Keratinocyte (primary cell): ENCODE results near the gene QRICH2. TPM values are rescaled to one million over a fixed set of nuclear protein-coding genes. Genes with fewer than 3 reads are reported as not detected.

Experiments used
- DNase-seq: peaks from one replicate; pipeline ENCODE4 v3.0.0-alpha.2; 2011; ENCODE audit warnings: low read depth, missing footprints, low spot score
- FAIRE-seq: peaks from 2 replicates; lab custom pipeline; 2011; peaks lifted over from hg19 to GRCh38; lab: Jason Lieb, UNC
- H2AFZ ChIP-seq: 2 replicates; pipeline ENCODE4 v1.6.0; 2012; ENCODE audit warnings: low read length, control low read depth, inconsistent platforms; ENCODE audit not compliant: control insufficient read depth
- H3K27ac ChIP-seq: 2 replicates; pipeline ENCODE4 v1.5.1; 2011; ENCODE audit warnings: low read length; ENCODE audit not compliant: control insufficient read depth, insufficient read depth
- H3K27me3 ChIP-seq: 3 replicates; pipeline ENCODE4 v1.6.0; 2011; ENCODE audit warnings: low read length; ENCODE audit not compliant: control insufficient read depth, insufficient read depth; ENCODE audit errors: extremely low read depth
- H3K36me3 ChIP-seq, 2 experiments: 2 replicates in 1 of 2; 3 replicates in 1 of 2; pipeline ENCODE4 v1.5.1; 2011; ENCODE audit warnings: low read length in 2 of 2, mild to moderate bottlenecking in 1 of 2; ENCODE audit not compliant: control insufficient read depth in 2 of 2, insufficient read depth in 2 of 2; ENCODE audit errors: extremely low read depth in 1 of 2
- H3K4me1 ChIP-seq: 3 replicates; pipeline ENCODE4 v1.5.1; 2011; ENCODE audit warnings: low read length; ENCODE audit not compliant: control insufficient read depth, insufficient read depth; ENCODE audit errors: extremely low read depth
- H3K4me2 ChIP-seq: 3 replicates; pipeline ENCODE4 v1.6.0; 2011; ENCODE audit warnings: low read depth, low read length; ENCODE audit not compliant: control insufficient read depth, insufficient read depth; ENCODE audit errors: extremely low read depth
- H3K4me3 ChIP-seq, 3 experiments: fragments of 200-600 bp in 1 of 3; sonication (generic) in 1 of 3; 2 replicates in 2 of 3; 3 replicates in 1 of 3; pipeline ENCODE4 v1.5.1; 2011 to 2016; ENCODE audit warnings: low read length in 3 of 3, mild to moderate bottlenecking in 3 of 3, control low read depth in 2 of 3, inconsistent platforms in 1 of 3, low read depth in 1 of 3, mixed read lengths in 1 of 3, mixed run types in 1 of 3, moderate library complexity in 1 of 3; ENCODE audit not compliant: control insufficient read depth in 2 of 3, insufficient read depth in 2 of 3; ENCODE audit errors: extremely low read depth in 1 of 3
- H3K79me2 ChIP-seq: 2 replicates; pipeline ENCODE4 v1.6.0; 2012; ENCODE audit warnings: low read length; ENCODE audit not compliant: control insufficient read depth, insufficient read depth
- H3K9ac ChIP-seq: 3 replicates; pipeline ENCODE4 v1.6.0; 2011; ENCODE audit warnings: low read length; ENCODE audit not compliant: control insufficient read depth, insufficient read depth; ENCODE audit errors: extremely low read depth
- H3K9me1 ChIP-seq: 3 replicates; pipeline ENCODE4 v1.6.0; 2011; ENCODE audit warnings: low read length; ENCODE audit not compliant: control insufficient read depth, insufficient read depth; ENCODE audit errors: extremely low read depth
- H3K9me3 ChIP-seq: 2 replicates; pipeline ENCODE4 v1.5.1; 2012; ENCODE audit warnings: low read depth, low read length; ENCODE audit not compliant: control insufficient read depth
- H4K20me1 ChIP-seq: 3 replicates; pipeline ENCODE4 v1.6.0; 2011; ENCODE audit warnings: low read length; ENCODE audit not compliant: control insufficient read depth, insufficient read depth; ENCODE audit errors: extremely low read depth
- CTCF ChIP-seq, 3 experiments: IDR thresholded peaks in 1 of 3; conservative IDR thresholded peaks in 1 of 3; optimal IDR thresholded peaks in 1 of 3; 2 replicates in 2 of 3; 3 replicates in 1 of 3; pipeline versions ENCODE3 to v1.5.1; 2011; ENCODE audit warnings: low read length in 3 of 3, mild to moderate bottlenecking in 3 of 3, moderate library complexity in 2 of 3, control low read depth in 1 of 3, inconsistent platforms in 1 of 3; ENCODE audit not compliant: insufficient read depth in 2 of 3; ENCODE audit errors: extremely low read depth in 1 of 3
- EZH2 ChIP-seq: IDR thresholded peaks from one replicate; pipeline ENCODE4 v1.6.1; 2012; ENCODE audit warnings: inconsistent platforms, mild to moderate bottlenecking, low read length, moderate library complexity
- dilution Hi-C: fragments of 300-500 bp; cut with MboI; formaldehyde crosslinking; loops from one replicate; pipeline ENCODE4 v1.7.0; 2020; ENCODE audit warnings: low sequenced_read_pairs; ENCODE audit not compliant: extremely low pct_ligation_motif_present
- polyA plus RNA-seq, 5 experiments: library from polyadenylated mRNA; depleted of rRNA in 3 of 5; stranded (reverse) in 3 of 5; stranded (forward) in 1 of 5; unstranded in 1 of 5; fragments of >200 nt; gene quantifications; 1 replicate in 1 of 5; 2 replicates in 3 of 5; 3 replicates in 1 of 5; pipeline versions ENCODE4 v1.2.1 to v1.2.3, GENCODE V29; 2011 to 2012; ENCODE audit warnings: missing spikeins in 2 of 5, low read depth in 1 of 5, low replicate concordance in 1 of 5

QRICH2 gene
- polyA plus RNA-seq, 1 donor (not counting 4 experiments of a cell fraction or from before 2014, with no cell fraction given) = 1.6 TPM

GRCh38 chr17:76354317-76354729, 46.2 kb upstream of the QRICH2 start:
- dilution Hi-C loops = no loop called here

GRCh38 chr17:76353599-76354316, 45.7 kb upstream of the QRICH2 start, which contains the start of gene PRPSAP1:
TSS of gene PRPSAP1 (minus strand) at chr17:76353916. CDS start at chr17:76353703, 213 bp downstream.
- no peaks in the 10 kb centered on the region for H3K36me3 ChIP-seq
- H3K27ac ChIP-seq = peak within 1 kb of the TSS; percentile 97
- FAIRE-seq = peak; percentile 39
- peaks cover 16% of the 10 kb centered on the region for H3K4me1 ChIP-seq
- dilution Hi-C loops = no loop called here
- TF ChIP-seq EZH2 (no peak), CTCF (optimal IDR thresholded peaks at IDR 0.05 in 1 of 3, IDR thresholded peaks at IDR 0.05 in 1 of 3, conservative IDR thresholded peaks at IDR 0.05 in 1 of 3; ENCODE audit: extremely low read depth in 1 of 3, insufficient read depth in 2 of 3, low read length in 3 of 3) (peak in 1 of 3 experiments; percentile 31)
- peak within 1 kb of the TSS; percentile 94 for H3K4me2 ChIP-seq
- DNase-seq = peak; percentile 76
- H3K9me1 ChIP-seq = no peaks in the 10 kb centered on the region
- H4K20me1 ChIP-seq = no peaks in the 10 kb centered on the region
- peak within 1 kb of the TSS; percentile 98 for H2AFZ ChIP-seq
- peaks cover 23% of the 10 kb centered on the region for H3K79me2 ChIP-seq
- H3K4me3 ChIP-seq = peak within 1 kb of the TSS; percentile 57 to 90 (median 79)
- H3K27me3 ChIP-seq = no peaks in the 10 kb centered on the region
- peak within 1 kb of the TSS; percentile 94 for H3K9ac ChIP-seq
- no peaks in the 10 kb centered on the region for H3K9me3 ChIP-seq

More at GRCh38 chr17:76354317-76354729, 46.2 kb upstream of the QRICH2 start:
- DNase-seq (no peak), FAIRE-seq (no peak)
- peaks cover 16% of the 10 kb centered on the region for H3K4me1 ChIP-seq
- peak overlapping the region; percentile 94 for H3K4me2 ChIP-seq
- no peak for TF ChIP-seq CTCF (optimal IDR thresholded peaks at IDR 0.05 in 1 of 3, IDR thresholded peaks at IDR 0.05 in 1 of 3, conservative IDR thresholded peaks at IDR 0.05 in 1 of 3; ENCODE audit: extremely low read depth in 1 of 3, insufficient read depth in 2 of 3, low read length in 3 of 3)
- no peak for TF ChIP-seq EZH2
- peak overlapping the region; percentile 98 for H2AFZ ChIP-seq
- H3K9me1 ChIP-seq = no peaks in the 10 kb centered on the region
- H3K9me3 ChIP-seq = no peaks in the 10 kb centered on the region
- peak overlapping the region; percentile 94 for H3K9ac ChIP-seq
- peak overlapping the region; percentile 97 for H3K27ac ChIP-seq
- H3K36me3 ChIP-seq = no peaks in the 10 kb centered on the region
- H3K79me2 ChIP-seq = peaks cover 23% of the 10 kb centered on the region
- peak overlapping the region; percentile 57 to 90 (median 79) for H3K4me3 ChIP-seq
- H4K20me1 ChIP-seq = no peaks in the 10 kb centered on the region
- no peaks in the 10 kb centered on the region for H3K27me3 ChIP-seq
